Bone marrow (tissue), 2 donors: ENCODE measurements around the gene IL36B.

Source experiments
- DNase-seq, 2 donors: peaks; one replicate each; lab custom pipeline; 2025; lab: John Stamatoyannopoulos, UW

The IL36B gene

GRCh38 chr2:113075600-113075999 is 22.9 kb upstream of the IL36B start:
- no peak for DNase-seq

GRCh38 chr2:113075030-113075429 is 22.4 kb upstream of the IL36B start:
- no peak for DNase-seq

GRCh38 chr2:113073325-113073834 is 20.7 kb upstream of the IL36B start:
- DNase-seq: no peak

GRCh38 chr2:113072584-113072983 is 19.9 kb upstream of the IL36B start:
- no peak for DNase-seq

GRCh38 chr2:113070606-113070975 is 17.9 kb upstream of the IL36B start:
- no peak for DNase-seq

- DNase-seq: no peak
These were observed 17.3 kb upstream of the IL36B start for GRCh38 chr2:113069676-113070605.

GRCh38 chr2:113068706-113069485 is 16.2 kb upstream of the IL36B start:
- DNase-seq: no peak

- DNase-seq: no peak
These were observed 15.6 kb upstream of the IL36B start for GRCh38 chr2:113068249-113068648.

- DNase-seq: no peak
These were observed 15.0 kb upstream of the IL36B start, which contains the start of gene IL1F10 for GRCh38 chr2:113067681-113068080. Gene IL1F10 (plus strand): TSS chr2:113067970. CDS start chr2:113072739, 4,769 bp downstream.

GRCh38 chr2:113064898-113065297 is 12.2 kb upstream of the IL36B start:
- DNase-seq: no peak

GRCh38 chr2:113064281-113064680 is 11.6 kb upstream of the IL36B start:
- no peak for DNase-seq

GRCh38 chr2:113061896-113062770 is 9.5 kb upstream of the IL36B start:
- no peak for DNase-seq

GRCh38 chr2:113061241-113061640 is 8.6 kb upstream of the IL36B start:
- DNase-seq: no peak

- DNase-seq: no peak
These were observed 8.1 kb upstream of the IL36B start for GRCh38 chr2:113060796-113061195.

GRCh38 chr2:113060396-113060795 is 7.7 kb upstream of the IL36B start:
- DNase-seq: no peak

GRCh38 chr2:113058998-113059960 is 6.6 kb upstream of the IL36B start, which contains the start of gene IL36RN:
Gene IL36RN (plus strand): TSS chr2:113059198. CDS start chr2:113059439, 241 bp downstream.
- DNase-seq: no peak

GRCh38 chr2:113058411-113058994 is 5.8 kb upstream of the IL36B start:
- no peak for DNase-seq

GRCh38 chr2:113057117-113057516 is 4.5 kb upstream of the IL36B start:
- DNase-seq: no peak

GRCh38 chr2:113056521-113056920 is 3.9 kb upstream of the IL36B start:
- no peak for DNase-seq

- no peak for DNase-seq
These were observed 1.4 kb upstream of the IL36B start for GRCh38 chr2:113054066-113054465.
